ENCODE measurements around the gene TRMT10B.
"Not testable (repeated sequence)": the region's sequence is repeated elsewhere in the genome, so short reads cannot be mapped to it uniquely, and the experiment has no call there.

The TRMT10B gene

DNA sequence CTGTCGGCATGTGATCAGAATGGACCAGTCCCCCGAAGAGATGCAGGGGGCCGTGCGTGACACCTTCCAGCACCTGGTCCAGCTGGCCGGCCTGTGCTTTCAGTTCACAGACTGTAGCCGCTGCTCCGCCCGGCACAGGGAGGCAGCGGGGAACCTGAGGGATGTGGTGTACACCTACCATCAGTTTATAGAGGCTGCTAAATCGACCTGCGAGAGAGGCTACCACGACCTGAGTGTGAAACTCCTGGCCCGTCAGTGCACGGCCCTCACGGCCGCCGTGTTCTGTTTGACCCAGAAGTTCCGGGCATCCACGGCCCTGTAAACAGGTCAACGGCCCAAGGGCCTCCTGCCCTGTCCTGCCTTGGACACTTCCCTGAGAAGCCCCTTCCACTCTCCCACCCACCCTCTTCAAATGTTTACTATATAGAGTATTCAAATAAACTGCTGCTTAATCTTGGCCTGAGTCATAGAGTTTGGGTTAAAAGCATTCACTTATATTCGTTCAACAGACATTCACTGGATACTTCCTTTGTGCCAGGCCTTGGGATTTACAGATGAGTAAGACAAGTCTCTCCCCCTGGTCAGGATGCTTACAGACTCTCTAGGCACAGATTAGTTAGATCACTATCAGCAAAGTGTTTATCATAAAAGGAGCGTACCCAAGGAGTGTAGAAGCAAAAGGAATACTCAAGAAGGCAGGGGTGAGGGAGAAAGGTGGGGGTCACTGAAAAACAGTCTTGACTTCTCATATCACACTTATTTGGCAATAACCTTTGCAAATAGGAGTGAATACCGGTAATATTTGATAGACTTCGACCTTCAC, 6.9 kb upstream of the TRMT10B start:
- ChIA-PET CTCF (interaction anchor here (0.5 to 0.7 kb wide), 4 partner anchors 33 to 276 kb away, joined by 3 to 8 read pairs (median 3); no protein-coding TSS in a partner anchor), POLR2A (ENCODE audit: low non-redundant PET) (no interaction called here)
- TF ChIP-seq, protein P1, sequence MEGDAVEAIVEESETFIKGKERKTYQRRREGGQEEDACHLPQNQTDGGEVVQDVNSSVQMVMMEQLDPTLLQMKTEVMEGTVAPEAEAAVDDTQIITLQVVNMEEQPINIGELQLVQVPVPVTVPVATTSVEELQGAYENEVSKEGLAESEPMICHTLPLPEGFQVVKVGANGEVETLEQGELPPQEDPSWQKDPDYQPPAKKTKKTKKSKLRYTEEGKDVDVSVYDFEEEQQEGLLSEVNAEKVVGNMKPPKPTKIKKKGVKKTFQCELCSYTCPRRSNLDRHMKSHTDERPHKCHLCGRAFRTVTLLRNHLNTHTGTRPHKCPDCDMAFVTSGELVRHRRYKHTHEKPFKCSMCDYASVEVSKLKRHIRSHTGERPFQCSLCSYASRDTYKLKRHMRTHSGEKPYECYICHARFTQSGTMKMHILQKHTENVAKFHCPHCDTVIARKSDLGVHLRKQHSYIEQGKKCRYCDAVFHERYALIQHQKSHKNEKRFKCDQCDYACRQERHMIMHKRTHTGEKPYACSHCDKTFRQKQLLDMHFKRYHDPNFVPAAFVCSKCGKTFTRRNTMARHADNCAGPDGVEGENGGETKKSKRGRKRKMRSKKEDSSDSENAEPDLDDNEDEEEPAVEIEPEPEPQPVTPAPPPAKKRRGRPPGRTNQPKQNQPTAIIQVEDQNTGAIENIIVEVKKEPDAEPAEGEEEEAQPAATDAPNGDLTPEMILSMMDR (conservative IDR thresholded peaks at IDR 0.05; ENCODE audit: low read depth), result no peak
- H3K27ac ChIP-seq, result no peak overlapping the region
- DNase-seq (ENCODE audit: low spot score), result no peak

DNA sequence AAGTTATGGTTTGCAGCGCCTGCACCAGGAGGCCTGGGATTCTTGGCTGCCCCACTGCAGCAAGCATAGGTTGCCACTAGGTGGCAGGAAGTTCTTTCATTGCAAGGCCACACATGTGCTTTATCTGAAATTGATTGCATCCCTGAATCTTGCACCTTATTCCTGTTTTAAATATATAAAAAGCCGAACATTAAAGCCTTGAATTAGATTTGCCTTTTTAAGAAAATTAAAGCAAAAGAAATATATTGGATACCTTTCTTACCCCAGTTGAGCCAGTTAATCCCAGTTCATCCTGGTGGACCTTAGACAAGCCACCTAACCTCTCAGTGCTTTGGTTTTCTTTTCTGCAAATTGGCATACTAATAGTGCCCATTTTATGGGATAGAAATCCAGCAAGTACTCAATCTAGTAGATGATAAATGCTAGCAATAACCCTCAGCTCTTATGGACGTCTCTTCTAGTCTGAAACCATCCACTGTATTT, 6.3 kb upstream of the TRMT10B start:
- peak; percentile 79 for DNase-seq (ENCODE audit: low spot score)
- TF ChIP-seq, protein P1 (conservative IDR thresholded peaks at IDR 0.05; ENCODE audit: low read depth), result peak; percentile 95
- CTCF ChIA-PET, result interaction anchor here (0.6 kb wide), 1 partner anchor 263 kb away, joined by 3 read pairs; no protein-coding TSS in a partner anchor
- POLR2A ChIA-PET (ENCODE audit: low non-redundant PET), result no interaction called here
- H3K27ac ChIP-seq, result no peak overlapping the region

DNA sequence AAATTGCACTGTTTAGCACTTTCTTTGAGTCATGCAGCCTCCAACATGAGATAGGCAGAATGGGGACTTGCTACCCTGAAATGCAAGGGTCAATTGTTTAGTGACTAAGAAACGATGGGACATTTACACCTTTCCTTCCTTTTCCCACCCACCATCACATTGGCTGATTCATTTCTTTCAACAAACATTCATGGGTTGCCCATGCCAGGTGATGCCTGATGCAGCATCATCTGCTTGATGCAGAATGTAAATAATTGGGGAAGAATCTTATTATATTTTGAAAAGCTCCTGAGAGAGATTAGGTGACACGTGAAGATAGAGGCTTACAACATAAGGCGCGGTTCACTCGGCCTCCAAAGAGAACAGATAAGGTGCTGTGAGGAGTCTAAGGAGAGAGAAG, 4.5 kb upstream of the TRMT10B start:
- DNase-seq (ENCODE audit: low spot score), result no peak
- TF ChIP-seq, protein P1 (conservative IDR thresholded peaks at IDR 0.05; ENCODE audit: low read depth), result no peak
- CTCF ChIA-PET, result no interaction called here
- H3K27ac ChIP-seq, result no peak overlapping the region
- POLR2A ChIA-PET (ENCODE audit: low non-redundant PET), result no interaction called here

DNA sequence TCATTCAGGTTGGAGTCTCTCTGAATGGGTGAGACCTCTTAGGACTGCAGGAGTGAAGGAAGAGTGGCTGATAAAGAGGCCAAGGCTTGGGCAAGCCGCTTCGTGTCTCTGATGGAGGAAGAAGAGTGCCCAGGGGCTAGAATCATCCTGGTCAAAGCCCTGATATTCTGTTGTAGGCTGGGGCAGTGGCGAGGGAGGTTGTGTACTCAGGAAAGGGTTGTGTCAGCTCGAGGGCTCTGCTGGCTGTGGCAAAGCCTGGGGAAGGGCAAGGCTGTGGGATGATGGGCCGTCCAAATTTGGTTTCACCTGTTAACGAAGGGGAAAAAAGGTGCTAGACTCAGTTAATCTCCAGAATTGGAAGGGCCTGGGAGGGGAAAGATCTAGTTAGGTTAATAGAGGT, 2.4 kb upstream of the TRMT10B start:
- TF ChIP-seq, protein P1 (conservative IDR thresholded peaks at IDR 0.05; ENCODE audit: low read depth), result no peak
- POLR2A ChIA-PET (ENCODE audit: low non-redundant PET), result no interaction called here
- no peak for DNase-seq (ENCODE audit: low spot score)
- CTCF ChIA-PET, result interaction anchor here (0.6 kb wide), 2 partner anchors 18 to 349 kb away, joined by 3 to 4 read pairs; no protein-coding TSS in a partner anchor
- no peak overlapping the region for H3K27ac ChIP-seq

DNA sequence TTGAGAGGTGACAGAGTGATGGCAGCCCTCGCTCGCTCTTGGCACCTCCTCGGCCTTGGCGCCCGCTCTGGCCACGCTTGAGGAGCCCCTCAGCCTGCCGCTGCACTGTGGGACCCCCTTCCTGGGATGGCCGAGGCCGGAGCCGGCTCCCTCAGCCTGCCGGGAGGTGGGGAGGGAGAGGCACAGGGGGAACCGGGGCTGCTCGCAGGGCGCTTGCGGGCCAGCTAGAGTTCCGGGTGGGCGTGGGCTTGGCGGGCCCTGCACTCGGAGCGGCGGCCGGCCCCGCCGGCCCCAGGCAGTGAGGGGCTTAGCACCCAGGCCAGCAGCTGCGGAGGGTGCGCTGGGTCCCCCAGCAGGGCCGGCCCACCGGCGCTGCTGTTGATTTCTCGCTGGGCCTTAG, 1.9 kb upstream of the TRMT10B start:
- POLR2A ChIA-PET (ENCODE audit: low non-redundant PET), result not testable (repeated sequence)

DNA sequence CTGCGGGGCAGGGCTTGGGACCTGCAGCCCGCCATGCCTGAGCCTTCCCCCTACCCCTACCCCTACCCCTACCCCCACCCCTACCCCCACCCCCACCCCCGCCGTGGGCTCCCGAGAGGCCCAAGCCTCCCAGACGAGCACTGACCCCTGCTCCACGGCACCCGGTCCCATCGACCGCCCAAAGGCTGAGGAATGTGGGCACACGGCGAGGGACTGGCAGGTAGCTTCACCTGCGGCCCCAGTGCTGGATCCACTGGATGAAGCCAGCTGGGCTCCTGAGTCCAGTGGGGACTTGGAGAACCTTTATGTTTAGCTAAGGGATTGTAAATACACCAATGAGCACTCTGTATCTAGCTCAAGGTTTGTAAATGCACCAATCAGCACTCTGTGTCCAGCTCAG, 1.5 kb upstream of the TRMT10B start:
- DNase-seq (ENCODE audit: low spot score); CTCF ChIA-PET; POLR2A ChIA-PET (ENCODE audit: low non-redundant PET); H3K27ac ChIP-seq: not testable (repeated sequence)

More for the DNA sequence above, 1.9 kb upstream of the TRMT10B start:
- H3K27ac ChIP-seq; DNase-seq (ENCODE audit: low spot score): not testable (repeated sequence)
- CTCF ChIA-PET, result interaction anchor here (0.6 kb wide), 1 partner anchor 350 kb away, joined by 3 read pairs; no protein-coding TSS in a partner anchor

DNA sequence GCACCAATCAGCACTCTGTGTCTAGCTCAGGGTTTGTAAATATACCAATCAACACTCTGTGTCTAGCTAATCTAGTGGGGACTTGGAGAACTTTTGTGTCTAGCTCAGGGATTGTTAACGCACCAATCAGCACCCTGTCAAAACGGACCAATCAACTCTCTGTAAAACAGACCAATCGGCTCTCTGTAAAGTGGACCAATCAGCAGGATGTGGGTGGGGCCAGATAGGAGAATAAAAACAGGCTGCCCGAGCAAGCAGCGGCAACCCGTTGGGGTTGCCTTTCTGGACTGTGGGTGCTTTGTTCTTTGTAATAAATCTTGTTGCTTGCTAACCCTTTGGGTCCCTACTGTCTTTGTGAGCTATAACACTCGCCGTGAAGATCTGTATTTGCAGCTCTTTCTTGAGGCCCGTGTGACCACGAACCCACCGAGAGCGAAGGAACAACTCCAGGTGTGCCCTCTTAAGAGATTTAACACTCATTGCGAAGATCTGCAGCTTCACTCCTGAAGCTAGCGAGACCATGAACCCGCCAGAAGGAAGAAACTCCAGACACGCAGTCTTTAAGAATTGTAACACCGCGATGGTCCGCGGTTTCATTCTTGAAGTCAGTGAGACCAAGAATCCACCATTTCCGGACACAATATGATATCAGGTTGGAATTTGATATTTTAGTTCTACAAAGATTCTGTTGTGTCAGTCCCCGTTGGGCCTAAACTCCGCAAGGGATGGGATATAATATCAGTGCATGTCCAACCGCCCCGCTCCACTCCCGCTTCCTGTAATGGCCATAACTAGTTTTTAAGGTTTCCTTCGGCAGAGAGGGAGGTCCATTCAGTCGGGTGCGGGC, 740 bp upstream of the TRMT10B start:
- TF ChIP-seq, protein P1 (conservative IDR thresholded peaks at IDR 0.05; ENCODE audit: low read depth), result no peak
- H3K27ac ChIP-seq, result peak overlapping the region; percentile 75
- CTCF ChIA-PET, result no interaction called here
- POLR2A ChIA-PET (ENCODE audit: low non-redundant PET), result no interaction called here
- DNase-seq (ENCODE audit: low spot score), result no peak
